ENCODE results near the gene STPG2. TPM values are rescaled to one million over a fixed set of nuclear protein-coding genes. Genes with fewer than 3 reads are reported as not detected.

The STPG2 gene
- total RNA-seq, 3 donors from 2014 or later: 0.48 to 3.8 (median 1.6) TPM

DNA sequence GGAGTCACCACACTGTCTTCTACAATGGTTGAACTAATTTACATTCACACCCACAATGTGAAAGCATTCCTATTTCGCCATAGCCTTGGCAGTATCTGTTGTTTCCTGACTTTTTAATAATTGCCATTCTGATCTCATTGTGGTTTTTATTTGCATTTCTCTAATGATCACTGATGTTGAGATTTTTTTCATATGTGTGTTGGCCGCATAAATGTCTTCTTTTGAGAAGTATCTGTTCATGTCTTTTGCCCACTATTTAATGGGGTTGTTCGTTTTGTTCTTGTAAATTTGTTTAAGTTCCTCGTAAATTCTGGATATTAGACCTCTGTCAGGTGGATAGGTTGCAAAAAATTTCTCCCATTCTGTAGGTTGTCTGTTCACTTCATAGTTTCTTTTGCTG is 519.1 kb downstream of the STPG2 start:
- intact Hi-C loops (cut with DNase I; ENCODE audit: low total_unique reads): no loop called here
- Histone ChIP-seq H3K4me3 (no peak overlapping the region), H3K27ac (no peak overlapping the region), H3K27me3 (no peaks in the 10 kb centered on the region), H3K4me1 (no peaks in the 10 kb centered on the region), H3K36me3 (no peaks in the 10 kb centered on the region), H3K9me3 (peaks cover 0 to 12% of the 10 kb centered on the region in 2 donors)
- DNase-seq (ENCODE audit: low spot score in 2 of 2): no peak
- TF ChIP-seq POLR2AphosphoS5 (IDR thresholded peaks at IDR 0.05) (no peak), POLR2A (IDR thresholded peaks at IDR 0.05) (no peak)
- TF ChIP-seq, protein P1, sequence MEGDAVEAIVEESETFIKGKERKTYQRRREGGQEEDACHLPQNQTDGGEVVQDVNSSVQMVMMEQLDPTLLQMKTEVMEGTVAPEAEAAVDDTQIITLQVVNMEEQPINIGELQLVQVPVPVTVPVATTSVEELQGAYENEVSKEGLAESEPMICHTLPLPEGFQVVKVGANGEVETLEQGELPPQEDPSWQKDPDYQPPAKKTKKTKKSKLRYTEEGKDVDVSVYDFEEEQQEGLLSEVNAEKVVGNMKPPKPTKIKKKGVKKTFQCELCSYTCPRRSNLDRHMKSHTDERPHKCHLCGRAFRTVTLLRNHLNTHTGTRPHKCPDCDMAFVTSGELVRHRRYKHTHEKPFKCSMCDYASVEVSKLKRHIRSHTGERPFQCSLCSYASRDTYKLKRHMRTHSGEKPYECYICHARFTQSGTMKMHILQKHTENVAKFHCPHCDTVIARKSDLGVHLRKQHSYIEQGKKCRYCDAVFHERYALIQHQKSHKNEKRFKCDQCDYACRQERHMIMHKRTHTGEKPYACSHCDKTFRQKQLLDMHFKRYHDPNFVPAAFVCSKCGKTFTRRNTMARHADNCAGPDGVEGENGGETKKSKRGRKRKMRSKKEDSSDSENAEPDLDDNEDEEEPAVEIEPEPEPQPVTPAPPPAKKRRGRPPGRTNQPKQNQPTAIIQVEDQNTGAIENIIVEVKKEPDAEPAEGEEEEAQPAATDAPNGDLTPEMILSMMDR (IDR thresholded peaks at IDR 0.05): no peak

DNA sequence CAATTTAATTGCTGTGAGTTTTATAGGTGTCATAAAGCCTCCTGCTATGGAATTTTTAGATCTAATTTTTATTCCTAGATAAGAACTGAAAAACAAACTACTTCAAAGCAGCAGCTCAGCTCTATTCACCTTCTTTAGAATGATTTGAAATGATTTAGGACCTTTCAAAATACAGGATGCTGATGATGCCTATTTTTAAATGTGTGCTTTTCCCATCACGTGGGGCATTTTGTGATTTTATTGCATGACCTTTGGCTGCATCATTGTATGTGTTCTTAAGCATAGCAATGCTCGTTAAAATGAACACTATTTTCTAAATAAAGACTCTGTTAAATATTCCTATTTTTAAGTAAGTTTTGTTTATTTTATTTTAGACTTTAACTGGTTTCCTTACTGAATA is 537.3 kb downstream of the STPG2 start:
- no peak for DNase-seq (ENCODE audit: low spot score in 2 of 2)
- no peak for TF ChIP-seq POLR2AphosphoS5 (IDR thresholded peaks at IDR 0.05)
- TF ChIP-seq, protein P1 (IDR thresholded peaks at IDR 0.05): no peak
- no peak for TF ChIP-seq POLR2A (IDR thresholded peaks at IDR 0.05)
- Histone ChIP-seq H3K4me3 (no peak overlapping the region), H3K27ac (no peak overlapping the region), H3K9me3 (no peaks in the 10 kb centered on the region), H3K27me3 (no peaks in the 10 kb centered on the region), H3K36me3 (no peaks in the 10 kb centered on the region), H3K4me1 (no peaks in the 10 kb centered on the region)
- intact Hi-C loops (cut with DNase I; ENCODE audit: low total_unique reads): no loop called here

DNA sequence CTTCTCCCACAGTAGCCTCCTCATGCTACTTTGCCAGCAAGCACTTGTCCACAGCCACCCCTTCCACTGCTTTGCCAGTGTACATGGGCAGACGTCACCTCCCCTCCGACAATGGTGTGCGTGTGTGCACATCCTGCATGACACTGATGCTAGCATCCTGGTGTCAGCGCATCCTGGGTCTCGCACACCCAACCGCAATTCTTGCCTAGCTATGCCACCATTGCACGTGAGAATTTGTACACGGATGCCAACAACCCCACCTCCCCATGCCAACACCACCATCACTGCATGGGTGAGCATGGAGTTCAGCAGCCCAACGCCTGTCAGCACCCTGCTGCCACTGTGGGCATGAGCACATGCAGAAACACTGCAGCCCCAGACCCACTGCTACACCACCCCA is 550.0 kb downstream of the STPG2 start:
- TF ChIP-seq, protein P1 (IDR thresholded peaks at IDR 0.05): no peak
- TF ChIP-seq POLR2A (IDR thresholded peaks at IDR 0.05) (no peak), POLR2AphosphoS5 (IDR thresholded peaks at IDR 0.05) (no peak)
- Histone ChIP-seq H3K4me3 (no peak overlapping the region), H3K27me3 (no peaks in the 10 kb centered on the region), H3K9me3 (no peaks in the 10 kb centered on the region), H3K4me1 (no peaks in the 10 kb centered on the region), H3K36me3 (no peaks in the 10 kb centered on the region), H3K27ac (no peak overlapping the region)
- DNase-seq (ENCODE audit: low spot score in 2 of 2): no peak
- intact Hi-C loops (cut with DNase I; ENCODE audit: low total_unique reads): no loop called here

DNA sequence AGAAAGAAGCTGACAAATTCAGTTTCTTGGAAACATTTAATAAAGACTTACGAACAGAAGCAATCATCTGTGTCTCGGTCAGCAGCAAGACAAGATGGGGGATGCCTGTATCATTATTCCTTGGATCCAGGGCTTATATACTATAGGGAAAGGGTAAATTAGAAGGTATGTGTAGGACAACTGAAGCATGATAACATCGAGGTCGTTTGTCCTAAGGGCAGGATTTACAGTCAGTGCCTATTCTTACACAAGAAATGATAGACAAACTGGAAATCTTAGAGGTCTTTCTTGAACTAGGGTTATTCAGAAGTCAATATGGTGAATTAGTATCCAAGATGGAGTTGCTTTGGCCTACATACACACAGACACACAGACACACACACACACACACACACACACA is 553.0 kb downstream of the STPG2 start:
- intact Hi-C loops (cut with DNase I; ENCODE audit: low total_unique reads): no loop called here
- Histone ChIP-seq H3K27me3 (no peaks in the 10 kb centered on the region), H3K4me1 (no peaks in the 10 kb centered on the region), H3K36me3 (no peaks in the 10 kb centered on the region), H3K4me3 (no peak overlapping the region), H3K27ac (no peak overlapping the region), H3K9me3 (no peaks in the 10 kb centered on the region)
- TF ChIP-seq POLR2AphosphoS5 (IDR thresholded peaks at IDR 0.05) (no peak), POLR2A (IDR thresholded peaks at IDR 0.05) (no peak)
- TF ChIP-seq, protein P1 (IDR thresholded peaks at IDR 0.05): no peak
- no peak for DNase-seq (ENCODE audit: low spot score in 2 of 2)

DNA sequence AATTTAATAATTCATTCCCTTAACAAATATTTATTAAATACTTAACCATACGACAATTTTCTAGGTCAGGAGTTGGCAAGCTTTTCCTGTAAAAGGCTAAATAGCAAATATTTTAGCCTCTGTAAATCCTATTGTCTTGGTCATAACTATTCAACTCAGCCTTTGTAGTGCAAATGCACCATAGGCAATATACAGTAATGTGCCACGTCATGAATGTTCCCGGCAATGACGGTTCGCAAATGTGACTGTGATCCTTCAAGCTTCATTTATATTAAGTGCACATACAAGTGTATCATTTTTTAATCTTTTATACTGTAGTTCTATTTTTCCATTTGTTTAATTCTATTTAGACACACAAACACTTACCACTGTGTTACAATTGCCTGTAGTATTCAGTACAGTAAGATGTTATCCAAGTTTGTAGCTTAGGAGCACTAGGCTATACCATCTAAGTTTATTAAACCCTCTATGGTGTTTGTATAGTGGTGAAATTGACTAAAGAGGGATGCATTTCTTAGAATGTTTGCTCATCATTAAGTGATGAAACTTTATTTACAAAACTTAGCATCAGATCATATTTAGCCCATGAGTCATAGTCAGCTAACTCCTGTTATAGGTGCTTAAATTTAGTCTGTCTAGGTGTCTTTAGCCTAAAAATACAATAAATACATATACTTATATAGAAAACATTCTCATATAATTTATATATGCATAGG is 553.6 kb downstream of the STPG2 start:
- DNase-seq (ENCODE audit: low spot score in 2 of 2): no peak
- H3K4me3 ChIP-seq: no peak overlapping the region
- H3K27ac ChIP-seq: no peak overlapping the region
- H3K36me3 ChIP-seq: no peaks in the 10 kb centered on the region
- H3K9me3 ChIP-seq: no peaks in the 10 kb centered on the region
- no peaks in the 10 kb centered on the region for H3K4me1 ChIP-seq
- no peak for TF ChIP-seq POLR2AphosphoS5 (IDR thresholded peaks at IDR 0.05)
- TF ChIP-seq, protein P1 (IDR thresholded peaks at IDR 0.05): no peak
- H3K27me3 ChIP-seq: no peaks in the 10 kb centered on the region
- intact Hi-C loops (cut with DNase I; ENCODE audit: low total_unique reads): no loop called here
